HT-29 (cell line): ENCODE data around the gene ACAP2. TPM values are rescaled to one million over a fixed set of nuclear protein-coding genes. Genes with fewer than 3 reads are reported as not detected.
"Not testable (repeated sequence)": the region's sequence is repeated elsewhere in the genome, so short reads cannot be mapped to it uniquely, and the experiment has no call there.

Experiments
- DNase-seq: peaks from one replicate; pipeline ENCODE4 v3.0.0-alpha.2; 2015; ENCODE audit warnings: low spot score
- total RNA-seq: library from RNA; depleted of rRNA; stranded (reverse); fragments of >200 nt; shearing (Covaris generic); gene quantifications from 2 replicates; pipeline ENCODE4 v1.2.3, GENCODE V29; 2014

The ACAP2 gene
- total RNA-seq, 1 experiment from 2014 or later: 16.0 TPM

DNA sequence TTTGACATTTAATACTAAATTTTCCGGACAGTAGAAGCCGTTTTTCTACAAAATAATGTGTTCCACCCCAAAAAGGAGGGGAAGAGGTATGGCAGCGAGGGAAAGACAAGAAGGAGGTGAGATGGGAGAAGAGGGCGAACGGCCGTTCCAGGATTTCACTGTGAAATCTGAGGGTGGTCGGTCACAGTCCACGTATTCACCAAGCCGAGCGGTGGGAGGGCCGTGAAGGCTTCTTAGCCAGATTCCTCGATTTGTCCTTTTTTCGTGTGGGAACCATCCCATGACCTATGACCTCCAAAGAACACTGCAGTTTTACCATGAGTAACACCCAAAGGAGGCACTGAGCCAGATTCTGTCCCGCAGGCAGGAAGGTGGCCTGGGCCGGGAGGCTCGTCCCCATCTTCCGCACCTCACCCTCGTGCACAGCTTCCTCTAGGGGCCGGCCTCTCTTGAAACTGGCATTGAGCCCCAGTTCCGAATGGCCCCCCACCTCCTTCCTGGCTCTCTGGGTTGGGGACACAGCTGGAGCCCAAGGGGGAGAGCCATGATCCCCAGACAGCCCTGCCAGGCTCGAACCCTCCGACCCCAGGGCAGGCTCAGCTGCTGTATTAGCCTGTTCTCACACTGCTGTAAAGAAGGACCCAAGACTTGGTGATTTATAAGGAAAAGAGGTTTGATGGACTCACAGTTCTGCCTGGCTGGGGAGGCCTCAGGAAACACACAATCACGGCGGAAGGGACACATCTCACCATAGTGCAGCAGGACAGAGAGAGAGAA, 195.5 kb downstream of the ACAP2 start:
- DNase-seq: no peak

- DNase-seq: no peak
Observed at GRCh38 chr3:195246581-195246995, 196.2 kb downstream of the ACAP2 start.

DNA sequence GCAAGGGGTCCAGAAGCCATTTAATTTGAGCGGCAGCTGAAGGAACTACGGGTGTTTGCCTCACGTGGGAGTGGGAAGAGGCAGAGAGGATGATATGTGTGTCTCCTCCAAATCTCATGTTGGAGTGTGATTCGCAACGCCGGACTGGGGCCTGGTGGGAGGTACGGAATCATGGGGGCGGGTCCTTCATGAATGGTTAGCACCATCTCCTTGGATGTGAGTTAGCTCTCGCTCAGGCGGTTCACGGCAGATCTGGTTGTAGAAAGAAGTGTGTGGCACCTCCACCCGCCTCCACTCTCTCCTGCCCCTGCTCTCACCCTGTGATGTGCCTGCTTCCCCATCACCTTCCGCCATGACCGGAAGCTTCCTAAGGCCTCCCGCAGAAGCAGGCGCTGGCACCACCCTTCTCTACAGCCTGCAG, 197.3 kb downstream of the ACAP2 start:
- DNase-seq: no peak

DNA sequence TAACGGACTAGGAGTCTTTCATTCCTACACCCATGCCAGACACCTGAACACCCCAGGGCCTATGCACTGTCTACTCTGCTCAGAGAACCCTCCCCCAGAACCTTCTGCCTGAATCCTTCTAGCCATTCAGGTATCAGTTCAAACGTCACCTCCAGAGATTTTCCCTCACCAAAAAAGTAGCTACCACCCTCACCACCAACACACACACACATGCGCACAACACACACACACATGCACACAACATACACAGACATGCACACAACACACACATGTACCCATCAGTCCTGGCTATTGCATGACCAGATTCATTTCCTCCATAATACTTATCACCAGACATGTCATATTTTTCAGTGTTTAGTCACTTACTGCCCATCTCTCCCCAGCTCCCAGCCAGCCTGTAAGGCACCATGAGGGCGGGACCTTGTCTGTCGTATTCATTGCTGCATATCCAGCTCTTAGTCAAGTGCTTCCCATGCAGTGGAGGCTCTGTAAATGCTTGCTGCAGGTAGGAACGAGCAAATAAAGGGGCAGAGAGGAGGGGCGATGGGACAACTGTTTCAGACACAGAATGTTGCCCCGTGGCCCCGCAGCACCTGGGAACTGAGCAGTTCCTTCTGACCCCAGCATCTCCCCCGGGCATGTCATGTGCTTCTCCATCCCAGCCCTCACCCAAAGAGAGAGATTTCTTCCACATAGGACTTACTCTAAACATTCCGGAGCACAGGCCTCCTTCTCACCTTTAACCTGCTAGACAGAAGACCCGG, 201.0 kb downstream of the ACAP2 start:
- DNase-seq: no peak

GRCh38 chr3:195240939-195241338, 201.9 kb downstream of the ACAP2 start:
- DNase-seq: peak; percentile 51

DNA sequence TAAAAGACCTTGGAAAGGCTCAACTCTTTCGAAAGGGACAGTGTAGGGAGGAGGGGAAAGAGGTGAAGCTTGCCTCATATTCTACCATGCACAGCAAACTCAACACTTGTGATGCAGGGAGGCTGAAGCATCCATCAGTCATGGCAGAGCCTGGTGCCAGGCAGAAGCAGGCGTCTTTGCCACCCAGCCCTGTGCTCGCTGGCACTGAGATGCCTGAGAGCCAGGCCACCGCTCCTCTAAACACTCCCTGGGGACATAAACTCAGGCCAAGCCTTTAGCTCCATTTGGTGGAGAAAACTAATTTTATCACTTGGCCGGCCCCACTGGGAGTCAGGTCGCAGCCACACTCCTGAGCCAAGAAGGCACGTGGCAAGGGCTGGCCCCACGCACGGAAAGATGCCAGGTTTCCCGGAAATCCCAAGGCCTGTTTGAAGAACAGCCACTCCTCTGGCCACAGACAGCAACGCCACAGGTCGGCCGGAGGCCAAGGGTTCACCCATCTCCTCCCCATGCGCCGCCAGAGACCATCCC, 202.6 kb downstream of the ACAP2 start:
- no peak for DNase-seq

DNA sequence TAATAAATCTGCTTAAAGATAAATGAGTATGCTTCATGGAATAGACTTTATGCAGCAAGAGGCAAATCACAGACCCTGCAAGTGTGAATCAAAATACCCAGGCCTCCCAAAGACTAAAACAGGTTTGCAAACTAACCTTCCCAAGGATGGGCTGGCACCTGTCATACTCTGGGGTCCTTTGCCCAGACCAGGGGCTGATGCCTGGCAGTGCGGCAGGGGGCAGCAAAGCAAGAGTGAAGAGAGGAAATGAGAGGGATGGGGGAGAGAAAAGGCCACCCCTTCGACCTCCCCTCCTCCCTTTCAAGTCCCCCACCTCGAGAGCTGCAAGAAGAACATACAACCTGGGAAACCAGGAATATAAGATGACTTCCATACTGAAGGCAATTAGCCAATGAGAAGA, 203.7 kb downstream of the ACAP2 start:
- no peak for DNase-seq

- no peak for DNase-seq
Observed at GRCh38 chr3:195238586-195239118, 204.2 kb downstream of the ACAP2 start.

DNA sequence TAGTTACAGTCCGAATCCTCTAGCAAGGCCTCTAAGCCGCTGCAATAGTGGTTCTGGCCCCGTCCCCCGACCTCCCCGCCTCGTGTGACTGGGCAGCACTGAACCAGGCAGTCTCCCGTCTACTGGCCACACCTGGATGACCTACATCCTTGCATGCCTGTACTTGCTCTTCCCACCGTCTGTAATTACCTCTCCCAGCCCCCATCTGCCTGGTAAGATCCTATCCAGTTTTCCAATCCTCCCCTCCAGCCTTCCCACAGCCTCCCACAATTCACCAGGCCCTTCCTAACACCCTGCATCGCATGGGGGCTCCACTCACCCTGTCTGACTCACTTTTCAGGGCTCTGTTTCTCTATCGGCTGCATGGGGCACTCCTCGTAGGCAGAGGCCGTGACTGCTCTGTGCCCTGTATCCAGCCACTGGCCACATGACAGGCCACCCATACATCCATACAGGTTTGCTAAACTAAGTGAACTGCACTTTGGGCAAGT, 204.7 kb downstream of the ACAP2 start:
- no peak for DNase-seq

- DNase-seq: no peak
Observed at GRCh38 chr3:195236801-195237570, 205.8 kb downstream of the ACAP2 start.

- no peak for DNase-seq
Observed at GRCh38 chr3:195236076-195236798, 206.6 kb downstream of the ACAP2 start.

DNA sequence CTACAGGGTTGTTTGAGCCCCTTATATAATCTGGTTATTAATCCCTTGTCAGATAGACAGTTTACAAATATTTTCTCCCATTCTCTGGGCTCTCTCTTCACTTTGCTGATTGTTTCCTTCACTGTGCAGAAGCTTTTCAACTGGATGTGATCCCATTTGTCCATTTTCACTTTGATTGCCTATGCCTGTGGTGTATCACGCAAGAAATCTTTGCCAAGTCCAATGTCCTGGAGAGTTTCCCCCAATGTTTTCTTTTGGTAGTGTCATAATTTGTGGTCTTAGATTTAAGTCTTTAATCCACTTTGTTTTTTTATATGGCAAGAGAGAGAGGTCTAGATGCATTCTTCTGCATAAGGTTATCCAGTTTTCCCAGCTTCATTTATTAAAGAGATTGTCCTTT, 212.6 kb downstream of the ACAP2 start:
- no peak for DNase-seq

DNA sequence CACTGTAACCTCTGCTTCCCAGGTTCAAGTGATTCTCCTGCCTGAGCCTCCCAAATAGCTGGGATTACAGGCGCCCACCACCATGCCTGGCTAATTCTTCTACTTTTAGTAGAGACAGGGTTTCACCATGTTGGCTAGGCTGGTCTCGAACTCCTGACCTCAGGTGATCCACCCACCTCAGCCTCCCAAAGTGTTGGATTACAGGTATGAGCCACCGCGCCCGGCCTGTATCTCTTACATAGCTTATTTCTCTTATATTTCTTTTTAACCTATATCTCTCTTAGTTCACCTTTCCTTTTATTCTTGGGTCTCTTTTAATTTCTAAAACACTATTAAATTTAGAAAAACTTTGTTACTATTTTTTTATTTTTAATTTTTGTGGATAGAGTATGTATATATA, 213.9 kb downstream of the ACAP2 start:
- not testable (repeated sequence) for DNase-seq

GRCh38 chr3:195227871-195228270, 214.9 kb downstream of the ACAP2 start:
- peak; percentile 29 for DNase-seq

DNA sequence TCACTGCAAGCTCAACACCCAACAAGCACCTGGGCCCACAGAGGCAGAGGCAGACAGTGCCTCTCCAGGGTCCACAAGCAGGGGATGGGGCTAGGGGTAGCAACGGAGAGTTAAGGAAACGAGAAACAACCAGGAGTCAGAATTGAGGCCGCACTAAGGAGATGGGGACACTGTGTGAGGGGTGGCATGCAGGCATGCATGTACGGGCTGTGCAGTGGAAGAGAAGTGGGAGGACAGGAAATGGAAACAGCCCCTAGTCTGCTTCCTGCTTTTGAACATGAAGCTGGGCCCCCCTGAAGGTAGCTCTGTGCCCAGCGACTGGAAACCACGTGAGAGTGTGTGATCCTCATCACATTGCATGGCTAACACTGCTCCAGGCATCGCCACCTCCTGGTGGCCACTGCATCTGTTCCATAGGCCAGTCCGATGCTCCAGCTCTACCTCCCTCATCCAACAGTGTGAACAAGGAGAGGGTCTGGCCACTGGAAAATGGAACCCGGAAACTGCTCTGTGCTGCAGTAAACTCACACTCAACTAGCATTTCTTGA, 215.8 kb downstream of the ACAP2 start:
- peak; percentile 7 for DNase-seq

DNA sequence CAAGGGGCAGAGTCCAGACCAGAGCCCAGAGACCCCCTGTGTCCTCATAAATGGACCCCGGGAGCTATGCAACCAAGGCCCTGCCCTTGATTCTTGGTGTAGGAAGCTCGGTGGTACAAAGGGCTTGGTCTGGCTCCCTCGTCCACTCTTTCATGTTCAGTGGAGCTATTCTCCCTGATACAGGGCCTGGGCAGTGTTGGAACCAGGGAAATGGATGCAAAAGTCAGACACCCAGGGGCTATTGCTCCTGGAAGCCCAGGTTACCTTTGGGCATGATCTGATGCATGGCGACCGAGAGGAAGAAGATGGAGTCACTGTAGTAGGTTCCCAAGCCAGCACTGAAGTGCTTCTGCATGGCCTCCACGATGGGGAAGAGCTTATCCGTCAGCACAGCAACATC, 216.4 kb downstream of the ACAP2 start:
- DNase-seq: no peak

DNA sequence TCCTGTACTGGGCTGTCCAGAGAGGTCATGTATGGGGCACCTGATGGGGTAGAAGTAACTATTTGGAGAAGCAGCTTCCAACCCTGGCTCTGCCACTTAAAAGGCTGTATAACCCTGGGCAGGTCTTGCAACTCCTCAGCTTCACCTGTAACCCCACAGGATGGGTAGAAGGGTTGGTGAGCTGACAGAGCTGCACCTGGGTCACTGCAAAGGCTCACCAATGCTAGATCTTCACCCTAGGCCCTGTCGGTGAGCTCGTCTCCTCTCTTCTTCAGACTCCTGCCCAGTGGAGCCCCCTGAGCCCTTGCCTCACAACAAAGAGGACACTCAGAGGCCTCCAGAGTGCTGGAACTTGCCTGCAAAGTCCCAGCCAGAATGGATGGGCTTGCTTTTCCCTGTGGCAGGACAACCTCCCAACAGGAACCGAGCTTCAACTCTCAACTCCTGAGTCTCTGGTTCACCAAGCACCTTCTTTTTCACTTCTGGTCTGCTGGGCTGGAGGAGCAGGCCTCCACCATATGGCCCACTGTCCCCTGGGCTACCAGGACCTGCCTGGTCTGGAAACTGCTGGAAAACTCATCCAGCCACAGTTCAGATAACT, 217.7 kb downstream of the ACAP2 start:
- no peak for DNase-seq
